Smooth muscle cell (in vitro differentiated cells): ENCODE data around the gene NCBP3. TPM values are rescaled to one million over a fixed set of nuclear protein-coding genes. Genes with fewer than 3 reads are reported as not detected.

Experiments
- DNase-seq: peaks from one replicate; lab custom pipeline; 2025; ENCODE audit not compliant: unreplicated experiment; lab: John Stamatoyannopoulos, UW
- H2AFZ ChIP-seq: fragments of 200-600 bp; sonication (generic); 2 replicates; pipeline ENCODE4 v1.6.0; 2016; ENCODE audit warnings: antibody characterized with exemption, low read depth, mild to moderate bottlenecking
- H3F3A ChIP-seq: fragments of 200-600 bp; sonication (generic); 2 replicates; pipeline ENCODE4 v1.6.0; 2017; ENCODE audit warnings: antibody characterized with exemption, low read depth
- H3K27ac ChIP-seq: fragments of 200-600 bp; sonication (generic); 2 replicates; pipeline ENCODE4 v1.5.1; 2016; ENCODE audit warnings: low read depth, mild to moderate bottlenecking
- H3K27me3 ChIP-seq: fragments of 200-600 bp; sonication (generic); 2 replicates; pipeline ENCODE4 v1.6.1; 2016; ENCODE audit warnings: low read depth, mild to moderate bottlenecking
- H3K36me3 ChIP-seq: fragments of 200-600 bp; sonication (generic); 2 replicates; pipeline ENCODE4 v1.5.1; 2016; ENCODE audit warnings: low read depth
- H3K4me1 ChIP-seq: fragments of 200-600 bp; sonication (generic); 2 replicates; pipeline ENCODE4 v1.5.1; 2016; ENCODE audit warnings: low read depth
- H3K4me2 ChIP-seq: fragments of 200-600 bp; sonication (generic); 2 replicates; pipeline ENCODE4 v1.6.0; 2016; ENCODE audit warnings: mild to moderate bottlenecking
- H3K4me3 ChIP-seq: fragments of 200-600 bp; sonication (generic); 2 replicates; pipeline ENCODE4 v1.5.1; 2016; ENCODE audit warnings: mild to moderate bottlenecking
- H3K79me2 ChIP-seq: fragments of 200-600 bp; sonication (generic); 2 replicates; pipeline ENCODE4 v1.6.0; 2016; ENCODE audit warnings: low read depth, mild to moderate bottlenecking
- H3K9ac ChIP-seq: fragments of 200-600 bp; sonication (generic); 2 replicates; pipeline ENCODE4 v1.6.0; 2016; ENCODE audit warnings: low read depth
- H3K9me3 ChIP-seq: fragments of 200-600 bp; sonication (generic); replicated peaks from 2 replicates; pipeline ENCODE4 v1.5.1; 2016; ENCODE audit warnings: low read depth
- H4K20me1 ChIP-seq: fragments of 200-600 bp; sonication (generic); 2 replicates; pipeline ENCODE4 v1.6.0; 2016; ENCODE audit warnings: low read depth
- CTCF ChIP-seq: fragments of 200-600 bp; sonication (generic); IDR thresholded peaks from 2 replicates; pipeline ENCODE4 v1.5.1; 2017; ENCODE audit warnings: borderline replicate concordance, mild to moderate bottlenecking, antibody characterized with exemption; ENCODE audit not compliant: insufficient read depth, poor library complexity, severe bottlenecking
- WGBS: methylation state at CpG from one replicate; pipeline ENCODE4 v1.1.7; 2016; ENCODE audit warnings: low lambda C conversion rate; 5-methylcytosine and 5-hydroxymethylcytosine counted together
- polyA plus RNA-seq: library from polyadenylated mRNA; unstranded; fragments of >200 nt; fragmentation: Nextera tagmentation; extraction: Ambion mirVana; gene quantifications from 2 replicates; pipeline ENCODE4 v1.2.1, GENCODE V29; 2016
- total RNA-seq: library from RNA; depleted of rRNA; stranded (reverse); fragments of >200 nt; gene quantifications from 2 replicates; pipeline ENCODE4 v1.2.3, GENCODE V29; 2014

NCBP3 gene
- total RNA-seq (28.3 and 30.0 TPM in 2 replicates), polyA plus RNA-seq (30.7 and 32.4 TPM in 2 replicates)

GRCh38 chr17:3845621-3846436, at the start of gene NCBP3:
NCBP3 (minus strand) TSS chr17:3846246; CDS start chr17:3846223, 23 bp downstream.
- peak within 1 kb of the TSS; percentile 95 for H3K9ac ChIP-seq
- no peaks in the 10 kb centered on the region for H3K9me3 ChIP-seq
- H2AFZ ChIP-seq, result peak within 1 kb of the TSS; percentile 58
- 1% methylated on average over 40 of the region's 76 CpGs for WGBS
- peak within 1 kb of the TSS; percentile 71 for H3K27ac ChIP-seq
- peak within 1 kb of the TSS; percentile 94 for H3K4me2 ChIP-seq
- H3K36me3 ChIP-seq, result peaks cover 5% of the 10 kb centered on the region
- TF ChIP-seq CTCF, result peak; percentile 97
- H3K27me3 ChIP-seq, result no peaks in the 10 kb centered on the region
- H3K4me3 ChIP-seq, result peak within 1 kb of the TSS; percentile 73
- peaks cover 7% of the 10 kb centered on the region for H3K4me1 ChIP-seq
- H4K20me1 ChIP-seq, result peaks cover 41% of the 10 kb centered on the region
- peak; percentile 72 for DNase-seq
- no peaks in the 10 kb centered on the region for H3F3A ChIP-seq
- peaks cover 48% of the 10 kb centered on the region for H3K79me2 ChIP-seq

- no peak overlapping the region for H3K4me3 ChIP-seq
- H3K4me1 ChIP-seq, result peaks cover 19% of the 10 kb centered on the region
- no peak for TF ChIP-seq CTCF
- DNase-seq, result no peak
- no peak overlapping the region for H3K27ac ChIP-seq
- H3F3A ChIP-seq, result peaks cover 14% of the 10 kb centered on the region
- peaks cover 7% of the 10 kb centered on the region for H4K20me1 ChIP-seq
- no peak overlapping the region for H3K4me2 ChIP-seq
- H3K9me3 ChIP-seq, result no peaks in the 10 kb centered on the region
- no peaks in the 10 kb centered on the region for H3K36me3 ChIP-seq
- H3K27me3 ChIP-seq, result no peaks in the 10 kb centered on the region
- WGBS, result 93% methylated on average over 3 of the region's 3 CpGs
- H2AFZ ChIP-seq, result no peak overlapping the region
- H3K9ac ChIP-seq, result no peak overlapping the region
- no peaks in the 10 kb centered on the region for H3K79me2 ChIP-seq
Measured at GRCh38 chr17:3895354-3895753, 49.3 kb upstream of the NCBP3 start.

GRCh38 chr17:3894911-3895343, 48.9 kb upstream of the NCBP3 start:
- no peaks in the 10 kb centered on the region for H3K79me2 ChIP-seq
- no peak overlapping the region for H3K9ac ChIP-seq
- H3K4me3 ChIP-seq, result no peak overlapping the region
- no peak for DNase-seq
- WGBS, result 30% methylated on average over 2 of the region's 2 CpGs
- no peak overlapping the region for H3K4me2 ChIP-seq
- peaks cover 14% of the 10 kb centered on the region for H3F3A ChIP-seq
- H3K36me3 ChIP-seq, result no peaks in the 10 kb centered on the region
- no peaks in the 10 kb centered on the region for H3K27me3 ChIP-seq
- no peak overlapping the region for H3K27ac ChIP-seq
- H4K20me1 ChIP-seq, result peaks cover 7% of the 10 kb centered on the region
- peaks cover 19% of the 10 kb centered on the region for H3K4me1 ChIP-seq
- no peaks in the 10 kb centered on the region for H3K9me3 ChIP-seq
- TF ChIP-seq CTCF, result no peak
- H2AFZ ChIP-seq, result no peak overlapping the region
